Lung microvascular endothelial cell (primary cell): ENCODE data around the gene ADORA2B. TPM values are rescaled to one million over a fixed set of nuclear protein-coding genes. Genes with fewer than 3 reads are reported as not detected.
"Not testable (repeated sequence)": the region's sequence is repeated elsewhere in the genome, so short reads cannot be mapped to it uniquely, and the experiment has no call there.

Source experiments
- DNase-seq, 2 donors: peaks; one replicate each; pipeline versions ENCODE4 v3.0.0 to v3.0.0-alpha.2; 2010; ENCODE audit warnings: low read depth in 2 of 2
- total RNA-seq: library from RNA; depleted of rRNA; stranded (reverse); fragments of >200 nt; gene quantifications from 2 replicates; pipeline ENCODE4 v1.2.1, GENCODE V29; 2014

Gene ADORA2B
- 5.4 and 6.8 TPM in 2 replicates for total RNA-seq

GRCh38 chr17:15944759-15945526 lies at the start of gene ADORA2B:
ADORA2B (plus strand) TSS chr17:15945130; CDS start chr17:15945249, 119 bp downstream.
- DNase-seq = peak; percentile 87 to 89

- DNase-seq = no peak
These were observed 48.7 kb upstream of the ADORA2B start for GRCh38 chr17:15896277-15896676.

GRCh38 chr17:15896834-15897233 lies 48.1 kb upstream of the ADORA2B start:
- DNase-seq = no peak

- not testable (repeated sequence) for DNase-seq
These were observed 45.3 kb upstream of the ADORA2B start for GRCh38 chr17:15899596-15899995.

GRCh38 chr17:15900871-15901270 lies 44.1 kb upstream of the ADORA2B start:
- no peak for DNase-seq

- DNase-seq = not testable (repeated sequence)
These were observed 39.7 kb upstream of the ADORA2B start for GRCh38 chr17:15905236-15905635.

GRCh38 chr17:15907290-15907689 lies 37.6 kb upstream of the ADORA2B start:
- DNase-seq = peak; percentile 17 to 40

- no peak for DNase-seq
These were observed 36.6 kb upstream of the ADORA2B start for GRCh38 chr17:15908378-15908777.

GRCh38 chr17:15909481-15909991 lies 35.4 kb upstream of the ADORA2B start:
- DNase-seq = no peak

GRCh38 chr17:15910791-15911190 lies 34.1 kb upstream of the ADORA2B start:
- DNase-seq = no peak

- DNase-seq = not testable (repeated sequence)
These were observed 33.2 kb upstream of the ADORA2B start for GRCh38 chr17:15911701-15912100.

- no peak for DNase-seq
These were observed 32.4 kb upstream of the ADORA2B start for GRCh38 chr17:15912416-15912955.

- no peak for DNase-seq
These were observed 31.1 kb upstream of the ADORA2B start for GRCh38 chr17:15913826-15914225.

GRCh38 chr17:15914400-15915170 lies 30.3 kb upstream of the ADORA2B start:
- peak; percentile 7 to 80 for DNase-seq

- DNase-seq = no peak
These were observed 29.0 kb upstream of the ADORA2B start for GRCh38 chr17:15915961-15916360.

- DNase-seq = no peak
These were observed 27.9 kb upstream of the ADORA2B start for GRCh38 chr17:15917021-15917437.

- DNase-seq = no peak
These were observed 27.4 kb upstream of the ADORA2B start for GRCh38 chr17:15917438-15918027.

- no peak for DNase-seq
These were observed 26.7 kb upstream of the ADORA2B start for GRCh38 chr17:15918261-15918660.

- peak in 1 of 2 donors; percentile 20 for DNase-seq
These were observed 26.2 kb upstream of the ADORA2B start for GRCh38 chr17:15918661-15919259.

- no peak for DNase-seq
These were observed 25.5 kb upstream of the ADORA2B start for GRCh38 chr17:15919466-15919865.

GRCh38 chr17:15920758-15921239 lies 24.1 kb upstream of the ADORA2B start:
- DNase-seq = peak in 1 of 2 donors; percentile 82
